HEK293T (cell line): Measurements from ENCODE around the gene SCLY.

Experiments used
- ARNT ChIP-seq: fragments of 450-650 bp; IDR thresholded peaks from 2 replicates; pipeline ENCODE4 v1.6.1; 2017; ENCODE audit warnings: mild to moderate bottlenecking
- BHLHE40 ChIP-seq: fragments of 450-650 bp; IDR thresholded peaks from 2 replicates; pipeline ENCODE4 v1.6.1; 2016; ENCODE audit warnings: mild to moderate bottlenecking, moderate library complexity, borderline replicate concordance
- FOXK2 ChIP-seq: fragments of 450-650 bp; IDR thresholded peaks from 2 replicates; pipeline ENCODE4 v1.6.1; 2016; ENCODE audit warnings: mild to moderate bottlenecking
- L3MBTL2 ChIP-seq: fragments of 450-650 bp; conservative IDR thresholded peaks from 2 replicates; pipeline ENCODE4 v1.6.1; 2016; ENCODE audit warnings: mild to moderate bottlenecking
- PKNOX1 ChIP-seq: fragments of 450-650 bp; IDR thresholded peaks from 2 replicates; pipeline ENCODE4 v1.6.1; 2016
- SP1 ChIP-seq: fragments of 450-650 bp; IDR thresholded peaks from 2 replicates; pipeline ENCODE4 v1.6.1; 2017
- TARDBP ChIP-seq: fragments of 450-650 bp; IDR thresholded peaks from 2 replicates; pipeline ENCODE4 v1.6.1; 2016
- ZNF384 ChIP-seq: fragments of 450-650 bp; IDR thresholded peaks from 2 replicates; pipeline ENCODE4 v1.6.1; 2016

GRCh38 chr2:238022594-238023157 lies 38.1 kb upstream of the SCLY start:
- TF ChIP-seq SP1 (no peak), L3MBTL2 (no peak), TARDBP (no peak), BHLHE40 (no peak), PKNOX1 (no peak), ZNF384 (no peak), FOXK2 (no peak), ARNT (no peak)
